IPS-NIHi7 (cell line): ENCODE results near the gene HMX2.

Experiments
- DNase-seq: peaks from one replicate; pipeline ENCODE4 v3.0.0; 2012; ENCODE audit warnings: mixed read lengths; ENCODE audit errors: extremely low spot score

HMX2 gene

DNA sequence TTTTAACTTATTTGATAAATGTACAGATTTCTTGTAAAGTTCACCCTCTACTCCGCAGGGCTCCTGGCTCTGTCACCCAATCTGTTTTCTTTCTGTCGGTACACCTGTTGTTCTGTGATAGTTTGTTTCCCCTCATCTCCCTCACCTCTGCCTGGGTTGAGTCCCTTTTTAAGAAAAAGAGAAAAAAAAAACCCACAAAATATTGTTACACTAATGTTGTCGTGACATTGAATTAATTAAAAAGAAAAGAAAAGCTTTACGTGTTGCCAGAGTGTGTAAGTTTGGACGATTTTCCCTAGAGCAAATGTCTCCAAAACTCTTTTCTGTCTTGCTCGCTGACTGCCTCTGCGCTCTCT lies 8.8 kb upstream of the HMX2 start:
- DNase-seq = no peak

DNA sequence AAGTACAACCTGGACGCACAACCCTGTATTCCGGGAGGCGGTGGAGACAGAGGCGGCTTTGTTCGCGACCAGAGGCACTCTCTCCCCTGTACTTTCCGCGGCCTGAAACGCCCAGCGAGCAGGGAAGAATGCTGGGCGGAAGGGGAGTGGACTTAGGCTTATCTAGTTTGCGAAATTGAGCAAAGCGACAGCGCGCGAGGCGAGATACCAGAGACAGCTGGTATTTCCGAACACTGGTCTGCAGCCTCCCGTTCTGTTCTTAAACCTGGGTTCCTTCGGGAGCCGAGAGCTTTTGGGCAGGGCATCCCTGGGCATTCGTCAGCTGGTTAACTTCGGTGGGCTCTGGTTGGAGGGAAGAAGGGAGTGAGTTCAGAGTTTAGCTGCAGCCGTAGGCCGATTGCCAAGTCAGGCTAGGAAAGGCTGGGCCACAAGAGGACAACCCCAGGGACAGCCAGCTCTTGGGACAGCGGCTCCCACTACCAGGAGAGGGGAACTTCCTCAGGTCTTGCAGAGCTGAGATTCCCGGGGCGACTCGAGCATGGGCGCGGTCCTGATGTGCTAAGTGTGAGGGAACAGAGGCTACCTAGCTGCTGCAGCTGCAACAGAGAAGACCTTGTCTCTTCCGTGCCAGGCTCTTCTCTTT lies 8.3 kb upstream of the HMX2 start:
- DNase-seq = peak; percentile 41

DNA sequence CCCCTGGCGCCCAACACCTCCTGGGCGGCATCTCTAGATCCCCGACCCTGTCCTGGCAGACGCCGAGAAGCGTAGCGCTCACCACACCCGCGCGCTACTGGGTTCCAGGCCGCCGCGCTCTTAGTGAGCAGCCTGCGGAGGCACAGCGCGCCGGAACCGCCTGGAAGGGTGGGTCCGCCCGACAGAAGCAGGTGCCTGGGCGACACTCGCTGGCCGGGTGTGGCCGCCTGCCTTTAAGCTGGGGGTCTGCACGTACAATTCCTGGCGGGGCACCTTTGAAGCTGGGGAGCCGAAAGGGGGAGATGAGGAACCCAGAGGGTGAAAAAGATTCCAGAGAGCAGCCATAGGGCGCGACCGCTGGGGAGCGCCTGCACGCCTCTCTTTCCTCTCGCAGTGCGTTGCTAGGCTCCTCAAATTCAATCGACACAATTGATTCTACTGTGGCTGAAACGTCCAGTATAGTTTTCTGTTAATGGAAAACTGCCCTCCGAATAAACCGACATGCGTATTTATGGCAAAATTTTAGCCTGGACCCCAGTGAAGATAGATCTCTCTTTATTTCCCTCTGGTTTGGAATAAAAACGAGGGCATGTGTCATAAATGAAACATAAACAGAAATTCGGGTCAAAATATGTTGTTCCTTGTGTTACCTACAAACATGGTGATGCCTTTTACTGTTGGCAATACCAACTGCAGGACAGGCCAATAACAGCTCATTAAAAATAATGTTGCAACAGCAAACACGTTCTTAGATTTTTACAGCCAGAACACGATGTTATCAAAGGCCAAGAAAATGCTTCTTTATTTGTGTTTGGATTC lies 7.6 kb upstream of the HMX2 start:
- DNase-seq = peak; percentile 15

DNA sequence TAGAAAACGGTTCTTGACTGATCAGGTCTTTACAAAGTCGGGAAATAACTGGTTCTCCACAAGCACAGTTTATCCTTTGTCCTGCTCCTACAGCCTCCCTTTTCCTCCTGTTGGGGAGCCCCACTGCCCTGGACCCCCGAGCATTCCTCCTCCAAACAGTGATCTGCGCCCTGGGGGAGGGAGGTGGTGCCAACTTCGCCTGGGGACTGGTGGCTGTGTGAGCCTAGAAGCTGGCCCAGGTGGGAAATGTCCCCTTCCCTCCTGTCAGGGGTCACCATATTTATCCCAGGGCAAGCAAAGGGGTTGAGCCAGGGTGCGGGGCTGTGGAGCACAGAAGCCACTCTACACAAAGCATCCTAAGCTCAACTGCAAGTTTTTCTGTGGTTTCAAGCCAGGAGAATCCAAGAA lies 6.9 kb upstream of the HMX2 start:
- no peak for DNase-seq

DNA sequence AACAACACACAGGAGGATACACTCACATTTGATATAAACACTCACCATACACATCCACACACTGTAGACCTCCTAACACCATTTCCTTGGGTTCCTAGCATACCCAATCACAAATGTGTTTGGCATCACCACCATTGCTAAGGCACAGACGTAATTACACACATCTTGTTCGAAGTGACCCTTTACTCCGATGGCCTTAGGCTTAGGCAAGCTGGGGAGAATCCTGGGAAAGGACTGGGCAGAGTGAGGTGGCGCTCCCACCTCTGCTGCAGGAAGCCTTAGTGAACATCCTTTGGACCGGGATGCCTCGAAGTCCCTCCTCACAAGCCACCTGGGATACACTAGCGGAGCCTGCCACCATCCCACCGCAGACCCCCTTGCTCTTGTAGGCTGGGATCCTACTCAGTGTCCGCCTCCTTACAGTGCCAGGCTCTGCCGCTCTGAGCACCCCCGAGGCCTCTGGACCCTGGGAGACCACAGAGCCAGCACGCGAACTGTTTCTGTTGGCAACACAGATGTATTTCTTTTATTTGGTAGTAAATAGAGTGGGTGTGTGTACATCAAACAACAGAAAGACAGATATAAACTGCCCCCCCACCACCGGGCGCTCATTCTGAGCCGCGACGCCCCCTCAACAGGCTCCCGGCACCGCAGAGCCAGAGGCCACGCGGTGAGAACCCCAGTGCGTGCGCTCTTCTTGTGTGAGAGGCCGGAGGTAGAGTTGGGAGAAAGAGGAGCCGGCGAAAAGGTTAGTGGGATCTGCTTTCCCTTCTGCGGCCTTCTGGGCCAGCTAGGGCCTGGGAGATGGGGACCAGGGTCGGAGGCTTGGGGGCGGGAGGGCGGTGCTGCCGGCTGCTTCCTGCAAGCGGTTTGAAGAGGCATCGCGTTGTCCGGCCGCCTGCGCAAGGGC lies 5.9 kb upstream of the HMX2 start:
- no peak for DNase-seq

DNA sequence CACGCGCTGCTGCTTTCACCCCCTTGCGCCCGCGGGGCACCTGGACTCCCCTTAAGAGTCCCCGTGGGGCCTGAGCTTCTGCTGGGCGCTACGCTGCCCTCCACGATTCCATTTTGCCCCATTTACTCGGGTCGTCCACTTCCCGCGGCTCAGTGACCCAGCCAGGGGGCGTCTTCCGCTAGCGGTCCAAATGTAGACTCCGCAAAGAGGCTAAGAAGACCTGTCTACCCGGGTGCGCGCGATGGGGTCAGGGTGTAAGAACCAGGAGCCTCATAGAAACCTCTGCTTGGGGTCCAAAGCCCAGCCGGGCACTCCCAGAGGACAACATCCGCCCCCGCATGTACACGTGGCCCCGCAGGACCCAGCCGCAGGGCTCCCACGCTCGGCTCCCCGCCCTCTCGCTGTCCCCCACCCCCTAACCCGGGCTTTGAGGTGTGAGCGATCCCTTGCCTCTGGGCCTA lies 5.2 kb upstream of the HMX2 start:
- peak; percentile 14 for DNase-seq

GRCh38 chr10:123143162-123143824 lies 4.6 kb upstream of the HMX2 start:
- DNase-seq = peak; percentile 22

GRCh38 chr10:123143825-123144168 lies 4.1 kb upstream of the HMX2 start:
- no peak for DNase-seq

GRCh38 chr10:123144697-123145541 lies 3.0 kb upstream of the HMX2 start:
- peak; percentile 31 for DNase-seq

DNA sequence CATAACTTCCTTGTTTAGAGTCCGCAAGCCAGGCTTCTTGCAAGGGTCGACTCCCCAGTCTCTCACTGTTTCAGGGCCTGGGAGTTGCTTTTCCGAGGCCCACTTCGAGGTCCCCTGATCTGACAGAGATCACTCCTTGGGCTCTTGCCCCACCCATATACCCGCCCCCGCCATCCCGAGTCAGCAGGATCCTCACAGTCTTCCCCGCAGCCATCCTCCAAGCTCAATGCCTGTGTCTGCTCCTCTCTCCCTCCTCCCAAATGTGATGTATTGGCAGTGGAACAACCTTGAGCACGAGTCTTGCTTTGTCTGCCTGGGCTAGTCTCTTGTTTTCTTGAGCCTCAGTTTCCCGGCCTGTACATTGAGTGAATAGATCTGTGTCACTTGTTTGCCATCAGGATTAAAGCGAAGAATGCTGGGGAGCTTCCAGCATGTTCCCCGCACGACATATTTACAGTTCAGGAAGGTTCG lies 2.4 kb upstream of the HMX2 start:
- peak; percentile 14 for DNase-seq

DNA sequence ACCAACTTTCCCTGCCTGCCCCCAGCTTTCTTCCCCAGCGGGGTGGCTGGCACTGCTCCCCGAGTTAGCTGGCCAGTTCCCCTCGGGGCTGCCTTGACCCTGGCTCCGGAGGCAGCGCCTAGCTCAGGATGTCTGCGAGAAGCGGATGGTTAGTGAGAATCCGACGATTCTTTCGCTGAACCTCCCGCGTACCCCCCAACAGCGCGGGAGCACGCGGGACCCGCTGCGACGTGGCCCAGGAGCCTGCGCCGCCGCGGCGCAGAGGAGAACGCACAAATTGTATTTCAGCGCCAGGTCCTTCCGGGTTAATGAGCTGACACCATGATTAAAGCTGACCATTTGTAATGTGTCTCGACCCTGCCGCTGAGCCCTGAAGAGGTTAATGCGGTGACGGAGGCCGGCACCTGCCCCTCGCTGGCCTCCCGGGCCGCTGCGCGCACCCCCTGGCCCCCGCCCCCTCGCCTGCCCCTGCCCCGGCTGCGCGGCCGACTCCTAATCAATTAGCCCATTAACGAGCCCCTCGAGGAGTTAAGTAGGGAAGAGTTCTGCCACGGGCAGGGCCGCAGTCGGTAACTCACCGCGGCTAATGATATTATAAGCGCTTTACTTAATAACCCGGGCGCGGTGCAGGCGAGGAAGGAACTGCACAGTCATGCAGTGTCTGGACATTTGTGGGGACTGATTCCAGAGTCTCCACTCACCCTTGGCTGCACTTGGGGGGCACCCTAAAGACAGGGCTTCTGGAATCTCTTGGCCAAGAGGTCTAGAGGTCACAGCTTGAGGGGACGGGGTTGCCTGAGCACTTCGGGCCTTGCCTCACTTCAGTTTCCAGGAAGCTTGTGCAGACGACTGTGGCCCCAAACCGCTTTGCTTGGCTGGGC lies 1.7 kb upstream of the HMX2 start:
- DNase-seq = no peak

GRCh38 chr10:123146894-123147634 lies 872 bp upstream of the HMX2 start:
- DNase-seq = no peak

GRCh38 chr10:123148414-123149161 lies 652 bp downstream of the HMX2 start:
- DNase-seq = no peak

DNA sequence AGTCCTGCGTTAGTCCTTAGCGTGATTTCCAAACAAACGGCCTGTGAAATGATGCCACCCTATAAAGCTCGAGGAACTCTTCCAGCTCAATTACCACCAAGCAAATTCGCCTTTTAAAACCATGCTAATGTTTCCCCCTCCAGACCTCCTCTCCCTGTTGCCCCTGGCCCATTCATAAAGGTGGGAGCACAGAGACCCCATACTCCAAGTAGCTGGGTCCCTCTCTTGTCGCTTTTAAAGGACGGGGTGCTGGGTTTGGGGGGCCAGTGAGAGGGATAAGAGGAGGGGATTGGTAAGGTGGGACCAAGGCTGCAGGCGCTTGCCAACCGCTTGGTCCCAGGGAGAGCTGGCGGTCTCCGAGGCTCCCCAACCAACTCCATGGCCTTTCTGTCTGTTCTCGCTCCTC lies 1.2 kb downstream of the HMX2 start:
- DNase-seq = no peak

- DNase-seq = no peak
These were observed 1.8 kb downstream of the HMX2 start for GRCh38 chr10:123149568-123150270.

DNA sequence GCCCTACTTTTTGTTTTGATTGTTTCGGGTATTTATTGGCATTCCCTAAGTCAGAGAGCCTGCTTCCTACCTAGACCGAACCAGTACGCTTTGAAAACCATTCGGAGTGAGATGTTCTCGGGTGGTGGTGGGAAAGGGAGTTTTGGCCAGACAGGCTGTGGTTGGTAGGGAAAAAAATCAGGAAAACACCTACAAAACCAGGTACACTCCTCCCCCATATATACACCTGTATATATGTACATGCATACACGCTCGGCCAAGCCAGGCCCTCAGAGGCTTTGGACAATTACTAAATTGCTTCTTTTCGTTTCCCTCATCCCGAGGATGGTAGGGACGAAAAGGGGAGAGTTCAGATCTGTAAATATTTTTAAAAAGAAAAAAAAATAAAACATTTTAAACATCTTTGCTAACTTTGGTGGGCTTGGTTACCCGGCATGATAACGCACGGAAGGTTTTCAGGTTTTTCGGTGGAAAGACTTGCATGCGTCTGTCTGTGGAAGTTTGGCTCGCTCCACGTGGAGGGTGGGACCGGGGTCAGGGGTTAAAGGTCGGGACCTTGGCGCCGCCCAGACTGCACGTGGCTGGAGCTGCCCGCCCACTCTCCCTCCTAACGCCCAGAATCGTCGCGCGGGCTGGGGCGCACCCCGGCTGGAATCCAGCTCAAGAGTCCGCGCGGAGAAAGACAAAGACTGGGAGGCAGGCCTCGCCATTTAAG lies 2.5 kb downstream of the HMX2 start:
- DNase-seq = no peak
